Left lung (tissue), 14 donors: Measurements from ENCODE around the gene ENG. TPM values are rescaled to one million over a fixed set of nuclear protein-coding genes. Genes with fewer than 3 reads are reported as not detected.

Experiments
- ATAC-seq: fragments of 200-7000 bp; cut with Tn5 transposase; one replicate; pipeline ENCODE4 v1.9.1; 2020; ENCODE audit warnings: moderate library complexity
- DNase-seq, 4 donors: peaks; one replicate each; pipeline ENCODE4 v3.0.0-alpha.2; 2013 to 2020
- H3K27ac ChIP-seq, 2 donors: fragments of 200-600 bp; sonication (generic) in 1 of 2; one replicate each; pipeline versions ENCODE4 v1.5.0 to v1.8.0; 2020 to 2021
- H3K27me3 ChIP-seq, 2 donors: fragments of 200-600 bp; sonication (generic) in 1 of 2; one replicate each; pipeline versions ENCODE4 v1.5.0 to v1.8.0; 2020 to 2021
- H3K36me3 ChIP-seq, 2 donors: fragments of 200-600 bp; sonication (generic) in 1 of 2; one replicate each; pipeline versions ENCODE4 v1.5.0 to v1.8.0; 2020 to 2021
- H3K4me1 ChIP-seq, 2 donors: fragments of 200-600 bp; one replicate each; pipeline ENCODE4 v1.8.0; 2021
- H3K4me3 ChIP-seq, 2 donors: fragments of 200-600 bp; sonication (generic) in 1 of 2; one replicate each; pipeline versions ENCODE4 v1.5.0 to v1.8.0; 2020 to 2021; ENCODE audit warnings: mild to moderate bottlenecking in 1 of 2
- H3K9me3 ChIP-seq, 2 donors: fragments of 200-600 bp; sonication (generic) in 1 of 2; one replicate each; pipeline versions ENCODE4 v1.5.0 to v1.8.0; 2020 to 2021
- intact Hi-C, 2 donors: fragments of 100-400 bp; cut with DNase I; formaldehyde crosslinking; loops; one replicate each; pipeline versions ENCODE4 v1.11.2 to v1.14.2; 2022
- long read RNA-seq, 12 donors: library from polyadenylated mRNA in 2 of 12; unstranded in 2 of 12; transcript quantifications; one replicate each; pipeline ENCODE4 v2.0.0 and lab custom pipeline, GENCODE V29; 2019 to 2026
- polyA plus RNA-seq, 6 donors: library from polyadenylated mRNA; unstranded; fragments of 120-200 nt; gene quantifications; one replicate each; pipeline ENCODE4 v1.2.1, GENCODE V29; 2013; ENCODE audit not compliant: insufficient read length in 6 of 6
- total RNA-seq, 2 donors: library from RNA; stranded (reverse); fragmentation: NEBNext Ultra II Directional; extraction: Animal tissue kit (Norgen Biotek cat#: 25700); gene quantifications; one replicate each; pipeline ENCODE4 v1.2.1, GENCODE V29; 2021
- TF ChIP-seq, protein P1 (sequence below), 2 donors: fragments of 200-600 bp; sonication (generic) in 1 of 2; IDR thresholded peaks; one replicate each; pipeline versions ENCODE4 v1.5.0 to v1.8.0; 2021; ENCODE audit warnings: antibody characterized with exemption in 2 of 2
- donor health status: DM: no; HTN: yes; CAD: no.
- donor health status: DM: no; HTN: no; CAD: no.

Gene ENG
- total RNA-seq (100 to 1,000 TPM; 173 to 354 TPM), polyA plus RNA-seq (100 to 1,000 TPM in 1 of 6 donors, 10 to 100 TPM in 5; 71.8 to 120 (median 88.1) TPM)
- long read RNA-seq, donor 1, transcript ENG-202 (15 exons, 3,048 nt): major isoform, 16 of 63 reads
- long read RNA-seq, donor 1, partial matches to known transcripts: 47 of 63 reads
- long read RNA-seq, donor 1, other reads (novel, unspliced or antisense): 0 of 63 reads
- long read RNA-seq, donor 2, transcript ENG-202 (15 exons, 3,048 nt): major isoform, 12 of 50 reads
- long read RNA-seq, donor 2, partial matches to known transcripts: 36 of 50 reads
- long read RNA-seq, donor 2, other reads (novel, unspliced or antisense): 0 of 50 reads
- long read RNA-seq, donor 3, transcript ENG-202 (15 exons, 3,048 nt): major isoform, 18 of 20 reads
- long read RNA-seq, donor 3, partial matches to known transcripts: 0 of 20 reads
- long read RNA-seq, donor 3, other reads (novel, unspliced or antisense): 0 of 20 reads
- long read RNA-seq, donor 4, transcript ENG-202 (15 exons, 3,048 nt): major isoform, 27 of 64 reads
- long read RNA-seq, donor 4, partial matches to known transcripts: 35 of 64 reads
- long read RNA-seq, donor 4, other reads (novel, unspliced or antisense): 1 of 64 reads
- long read RNA-seq, donor 5, transcript ENG-202 (15 exons, 3,048 nt): major isoform, 10 of 21 reads
- long read RNA-seq, donor 5, partial matches to known transcripts: 11 of 21 reads
- long read RNA-seq, donor 5, other reads (novel, unspliced or antisense): 0 of 21 reads
- long read RNA-seq, donor 6, transcript ENG-202 (15 exons, 3,048 nt): major isoform, 8 of 10 reads
- long read RNA-seq, donor 6, partial matches to known transcripts: 0 of 10 reads
- long read RNA-seq, donor 6, other reads (novel, unspliced or antisense): 0 of 10 reads
- long read RNA-seq, donor 7, partial matches to known transcripts: 0 of 1 reads
- long read RNA-seq, donor 7, other reads (novel, unspliced or antisense): 0 of 1 reads
- long read RNA-seq, donor 8, transcript ENG-202 (15 exons, 3,048 nt): major isoform, 20 of 36 reads
- long read RNA-seq, donor 8, partial matches to known transcripts: 16 of 36 reads
- long read RNA-seq, donor 8, other reads (novel, unspliced or antisense): 0 of 36 reads
- long read RNA-seq, donor 9: 0 reads
- long read RNA-seq, donor 10, transcript ENG-202 (15 exons, 3,048 nt): major isoform, 111 of 188 reads
- long read RNA-seq, donor 10, partial matches to known transcripts: 63 of 188 reads
- long read RNA-seq, donor 10, other reads (novel, unspliced or antisense): 14 of 188 reads
- long read RNA-seq, donor 11, transcript ENG-202 (15 exons, 3,048 nt): major isoform, 16 of 16 reads
- long read RNA-seq, donor 11, partial matches to known transcripts: 0 of 16 reads
- long read RNA-seq, donor 11, other reads (novel, unspliced or antisense): 0 of 16 reads
- long read RNA-seq, donor 12, transcript ENG-202 (15 exons, 3,048 nt): major isoform, 14 of 16 reads
- long read RNA-seq, donor 12, partial matches to known transcripts: 0 of 16 reads
- long read RNA-seq, donor 12, other reads (novel, unspliced or antisense): 0 of 16 reads

DNA sequence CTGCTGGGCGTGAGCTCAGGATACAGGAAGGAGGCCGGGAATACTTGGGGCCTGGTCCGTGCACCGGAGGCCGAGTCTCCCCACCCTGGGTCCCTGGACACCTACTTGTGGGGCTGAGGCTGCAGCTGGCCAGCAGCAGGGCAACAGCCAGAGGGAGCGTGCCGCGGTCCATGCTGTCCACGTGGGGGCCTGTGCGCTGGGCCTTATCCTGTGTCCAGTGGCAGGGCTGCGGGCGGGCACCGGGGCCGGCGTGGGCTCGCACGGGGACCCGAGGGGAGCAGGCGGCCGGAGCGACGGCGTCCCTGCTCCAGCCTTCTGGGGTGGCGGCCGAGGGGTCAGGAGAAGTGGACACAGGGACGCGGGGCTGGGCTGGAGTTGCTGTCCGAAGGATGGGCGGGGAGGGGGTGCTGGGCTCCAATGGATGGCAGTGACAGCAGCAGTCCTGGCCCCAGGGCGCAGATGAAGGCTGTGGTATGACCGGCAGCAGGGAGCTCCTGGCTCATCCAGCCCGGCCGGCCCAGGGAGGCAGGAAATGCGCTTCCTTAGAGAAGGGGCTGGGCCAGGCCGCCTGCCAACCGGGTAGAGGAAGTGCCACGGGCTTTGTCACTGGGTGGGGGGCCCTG is at the start of gene ENG:
ENG (minus strand) TSS at position 475 of the 623 bp plus-strand sequence; CDS start at position 172, 303 bp downstream.
- Histone ChIP-seq H3K36me3 (peaks cover 0 to 32% of the 10 kb centered on the region in 2 donors), H3K4me1 (peaks cover 17 to 73% of the 10 kb centered on the region in 2 donors), H3K4me3 (peak within 1 kb of the TSS; percentile 73 to 75), H3K27ac (peak within 1 kb of the TSS; percentile 85 to 88), H3K9me3 (peaks cover 0 to 9% of the 10 kb centered on the region in 2 donors), H3K27me3 (no peaks in the 10 kb centered on the region)
- ATAC-seq (peak; percentile 79), DNase-seq (peak; percentile 61 to 91 (median 80))
- intact Hi-C loops: no loop called here
- TF ChIP-seq, protein P1, sequence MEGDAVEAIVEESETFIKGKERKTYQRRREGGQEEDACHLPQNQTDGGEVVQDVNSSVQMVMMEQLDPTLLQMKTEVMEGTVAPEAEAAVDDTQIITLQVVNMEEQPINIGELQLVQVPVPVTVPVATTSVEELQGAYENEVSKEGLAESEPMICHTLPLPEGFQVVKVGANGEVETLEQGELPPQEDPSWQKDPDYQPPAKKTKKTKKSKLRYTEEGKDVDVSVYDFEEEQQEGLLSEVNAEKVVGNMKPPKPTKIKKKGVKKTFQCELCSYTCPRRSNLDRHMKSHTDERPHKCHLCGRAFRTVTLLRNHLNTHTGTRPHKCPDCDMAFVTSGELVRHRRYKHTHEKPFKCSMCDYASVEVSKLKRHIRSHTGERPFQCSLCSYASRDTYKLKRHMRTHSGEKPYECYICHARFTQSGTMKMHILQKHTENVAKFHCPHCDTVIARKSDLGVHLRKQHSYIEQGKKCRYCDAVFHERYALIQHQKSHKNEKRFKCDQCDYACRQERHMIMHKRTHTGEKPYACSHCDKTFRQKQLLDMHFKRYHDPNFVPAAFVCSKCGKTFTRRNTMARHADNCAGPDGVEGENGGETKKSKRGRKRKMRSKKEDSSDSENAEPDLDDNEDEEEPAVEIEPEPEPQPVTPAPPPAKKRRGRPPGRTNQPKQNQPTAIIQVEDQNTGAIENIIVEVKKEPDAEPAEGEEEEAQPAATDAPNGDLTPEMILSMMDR (IDR thresholded peaks at IDR 0.05): no peak

- DNase-seq (peak in 3 of 4 donors; percentile 76 to 89 (median 82)), ATAC-seq (peak; percentile 55)
- H3K9me3 ChIP-seq: no peaks in the 10 kb centered on the region
- intact Hi-C loops: no loop called here
- H3K4me1 ChIP-seq: peaks cover 53 to 75% of the 10 kb centered on the region in 2 donors
- H3K4me3 ChIP-seq: peak overlapping the region in 1 of 2 donors; percentile 14
- H3K27ac ChIP-seq: peak overlapping the region; percentile 75 to 92
- H3K27me3 ChIP-seq: no peaks in the 10 kb centered on the region
- peaks cover 0 to 14% of the 10 kb centered on the region in 2 donors for H3K36me3 ChIP-seq
- TF ChIP-seq, protein P1 (IDR thresholded peaks at IDR 0.05): no peak
Measured at GRCh38 chr9:127903557-127904475, 49.4 kb upstream of the ENG start.

DNA sequence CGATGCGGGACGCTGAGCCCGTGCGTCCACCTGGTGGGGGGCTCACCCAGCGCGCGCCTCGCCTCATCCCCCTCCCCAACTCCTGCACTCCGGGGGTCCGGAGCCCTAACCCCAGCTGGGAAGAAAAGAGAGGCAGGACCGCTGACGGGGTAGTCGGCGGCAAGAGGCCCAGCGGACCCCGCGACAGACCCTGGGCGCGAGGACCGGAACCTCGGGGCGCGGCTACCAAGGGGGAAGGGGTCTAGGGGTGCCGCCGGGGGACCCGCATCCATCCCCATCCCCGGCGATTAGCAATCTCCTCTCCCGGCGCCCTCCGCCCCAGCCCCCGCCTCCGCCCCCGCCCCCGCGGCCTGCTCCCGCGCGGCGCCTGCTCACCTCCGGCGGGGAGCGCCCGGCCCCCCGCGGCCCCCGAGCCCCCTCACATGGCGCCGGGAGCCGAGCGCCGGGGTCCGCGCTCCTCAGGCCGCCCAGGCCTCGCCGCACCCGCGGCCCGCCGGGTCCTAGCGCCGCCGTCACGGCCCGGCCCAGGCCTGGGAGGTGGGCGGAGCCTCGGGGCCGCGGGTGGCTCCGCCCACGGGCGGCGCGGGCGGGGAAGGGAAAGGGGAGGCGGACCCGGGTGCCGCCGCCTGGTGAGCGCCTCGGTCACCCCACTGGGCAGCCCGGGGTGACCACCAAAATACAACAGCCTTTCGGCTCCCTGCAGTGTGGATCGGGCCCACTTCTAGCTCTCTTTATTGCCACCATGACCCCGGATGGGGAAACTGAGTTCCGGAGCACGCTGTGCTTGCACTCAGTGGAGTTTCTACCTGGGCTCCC is 44.9 kb upstream of the ENG start, which contains the start of gene ST6GALNAC6:
ST6GALNAC6 (minus strand) TSS at position 476 of the 816 bp plus-strand sequence. CDS start 1,622 bp downstream, outside the sequence.
- DNase-seq (peak in 3 of 4 donors; percentile 81 to 97 (median 85)), ATAC-seq (peak; percentile 75)
- H3K27me3 ChIP-seq: no peaks in the 10 kb centered on the region
- H3K4me3 ChIP-seq: peak within 1 kb of the TSS; percentile 74 to 82
- H3K36me3 ChIP-seq: peaks cover 2 to 22% of the 10 kb centered on the region in 2 donors
- intact Hi-C loops: no loop called here
- H3K27ac ChIP-seq: peak within 1 kb of the TSS; percentile 82 to 93
- TF ChIP-seq, protein P1 (IDR thresholded peaks at IDR 0.05): no peak
- peaks cover 45 to 67% of the 10 kb centered on the region in 2 donors for H3K4me1 ChIP-seq
- peaks cover 0 to 9% of the 10 kb centered on the region in 2 donors for H3K9me3 ChIP-seq
